IMR-90 (cell line): ENCODE results near the gene TAB2. TPM values are rescaled to one million over a fixed set of nuclear protein-coding genes. Genes with fewer than 3 reads are reported as not detected.

Source experiments
- ATAC-seq: fragments of 200-7000 bp; cut with Tn5 transposase; 2 replicates; pipeline ENCODE4 v1.9.1; 2020; ENCODE audit warnings: low read depth, mild to moderate bottlenecking, moderate library complexity
- BruUV-seq: library from RNA; stranded (reverse); fragments of 400-500 nt; replicated peaks from 2 replicates; lab custom pipeline; 2021; lab: Mats Ljungman, UMichigan
- CTCF ChIA-PET: fragments of 300-600 bp; formaldehyde crosslinking; extraction: SDS; loops from one replicate; lab custom pipeline; 2021; ENCODE audit warnings: antibody characterized with exemption; lab: Yijun Ruan, JAX
- POLR2A ChIA-PET: fragments of 300-600 bp; sonication (Branson Sonifier 250); formaldehyde crosslinking; loops from one replicate; lab custom pipeline; 2022; ENCODE audit warnings: antibody characterized with exemption; ENCODE audit not compliant: unreplicated experiment; lab: Charles Lee
- DNase-seq: peaks from one replicate; pipeline ENCODE4 v3.0.0; 2013
- H2AFZ ChIP-seq: replicated peaks from 2 replicates; pipeline ENCODE3; 2013; ENCODE audit warnings: low read length, mild to moderate bottlenecking; ENCODE audit not compliant: poor library complexity
- H2AK5ac ChIP-seq: 2 replicates; pipeline ENCODE4 v1.6.1; 2013; ENCODE audit warnings: low read depth, low read length, inconsistent platforms
- H2AK9ac ChIP-seq: replicated peaks from 2 replicates; pipeline ENCODE3; 2013; ENCODE audit warnings: mild to moderate bottlenecking, low read depth, low read length, moderate library complexity; ENCODE audit not compliant: poor library complexity
- H2BK120ac ChIP-seq: 2 replicates; pipeline ENCODE4 v1.6.1; 2013; ENCODE audit warnings: low read depth, low read length, inconsistent platforms
- H2BK15ac ChIP-seq: 3 replicates; pipeline ENCODE4 v1.6.1; 2013; ENCODE audit warnings: low read depth, low read length, inconsistent platforms
- H2BK20ac ChIP-seq: 2 replicates; pipeline ENCODE4 v1.6.1; 2013; ENCODE audit warnings: low read depth, mild to moderate bottlenecking, inconsistent platforms, low read length, moderate library complexity
- H2BK5ac ChIP-seq: 2 replicates; pipeline ENCODE4 v1.6.1; 2013; ENCODE audit warnings: mild to moderate bottlenecking, low read depth, low read length, inconsistent platforms; ENCODE audit not compliant: poor library complexity, severe bottlenecking
- H3K14ac ChIP-seq: replicated peaks from 2 replicates; pipeline ENCODE4 v1.6.1; 2013; ENCODE audit warnings: low read depth, low read length, inconsistent platforms
- H3K18ac ChIP-seq: 2 replicates; pipeline ENCODE4 v1.6.1; 2013; ENCODE audit warnings: low read depth, low read length, control low read depth
- H3K23ac ChIP-seq: 2 replicates; pipeline ENCODE4 v1.6.1; 2013; ENCODE audit warnings: low read depth, low read length, inconsistent platforms
- H3K27ac ChIP-seq: 2 replicates; pipeline ENCODE4 v1.5.1; 2013; ENCODE audit warnings: mild to moderate bottlenecking, control low read depth, low read length; ENCODE audit not compliant: insufficient read depth
- H3K27me3 ChIP-seq: 2 replicates; pipeline ENCODE4 v1.6.1; 2013; ENCODE audit warnings: low read length; ENCODE audit not compliant: control insufficient read depth, insufficient read depth
- H3K36me3 ChIP-seq: 2 replicates; pipeline ENCODE4 v1.6.1; 2013; ENCODE audit warnings: low read length, mixed read lengths; ENCODE audit not compliant: control insufficient read depth, insufficient read depth
- H3K4ac ChIP-seq: 2 replicates; pipeline ENCODE4 v1.6.1; 2013; ENCODE audit warnings: low read depth, low read length, inconsistent platforms
- H3K4me1 ChIP-seq: 2 replicates; pipeline ENCODE4 v1.6.1; 2013; ENCODE audit warnings: low read length, mixed read lengths; ENCODE audit not compliant: control insufficient read depth, insufficient read depth
- H3K4me2 ChIP-seq: 2 replicates; pipeline ENCODE4 v1.6.1; 2013; ENCODE audit warnings: low read depth, mild to moderate bottlenecking, control low read depth, low read length, moderate library complexity
- H3K4me3 ChIP-seq: 2 replicates; pipeline ENCODE4 v1.5.1; 2013; ENCODE audit warnings: low read depth, mild to moderate bottlenecking, control low read depth, low read length, moderate library complexity; ENCODE audit not compliant: insufficient read depth
- H3K56ac ChIP-seq: 2 replicates; pipeline ENCODE4 v1.6.1; 2013; ENCODE audit warnings: low read length, inconsistent platforms; ENCODE audit not compliant: insufficient read depth; ENCODE audit errors: extremely low read depth
- H3K79me1 ChIP-seq, 2 experiments: 2 replicates each; pipeline ENCODE4 v1.6.1; 2013; ENCODE audit warnings: low read length in 2 of 2, inconsistent platforms in 1 of 2, low read depth in 1 of 2
- H3K9ac ChIP-seq: 2 replicates; pipeline ENCODE4 v1.6.1; 2013; ENCODE audit warnings: low read depth, low read length, control low read depth
- H3K9me1 ChIP-seq: 2 replicates; pipeline ENCODE4 v1.6.1; 2013; ENCODE audit warnings: low read length, inconsistent platforms; ENCODE audit not compliant: insufficient read depth
- H3K9me3 ChIP-seq: 2 replicates; pipeline ENCODE4 v1.6.1; 2013; ENCODE audit warnings: low read length; ENCODE audit not compliant: control insufficient read depth, insufficient read depth
- H4K20me1 ChIP-seq: 2 replicates; pipeline ENCODE4 v1.6.1; 2013; ENCODE audit warnings: low read length, inconsistent platforms; ENCODE audit not compliant: insufficient read depth
- H4K5ac ChIP-seq: 2 replicates; pipeline ENCODE4 v1.6.1; 2013; ENCODE audit warnings: mild to moderate bottlenecking, low read depth, low read length, control low read depth
- H4K8ac ChIP-seq, 2 experiments: 2 replicates each; pipeline ENCODE4 v1.6.1; 2013; ENCODE audit warnings: low read depth in 2 of 2, low read length in 2 of 2, control low read depth in 1 of 2, inconsistent platforms in 1 of 2
- H4K91ac ChIP-seq: 2 replicates; pipeline ENCODE4 v1.6.1; 2013; ENCODE audit warnings: low read depth, low read length, inconsistent platforms; ENCODE audit not compliant: insufficient read depth
- CHD1 ChIP-seq: IDR thresholded peaks from 2 replicates; pipeline ENCODE4 v1.6.1; 2012; ENCODE audit warnings: low read depth, low read length, improper control_type of control experiment
- FOS ChIP-seq: fragments of 150-350 bp; IDR thresholded peaks from 2 replicates; pipeline ENCODE4 v1.6.1; 2016; ENCODE audit warnings: low read depth, low read length
- NFE2L2 ChIP-seq: fragments of 150-350 bp; IDR thresholded peaks from 2 replicates; pipeline ENCODE4 v1.6.1; 2016; ENCODE audit warnings: low read depth, mild to moderate bottlenecking, low read length
- RCOR1 ChIP-seq: IDR thresholded peaks from 2 replicates; pipeline ENCODE4 v1.6.1; 2012; ENCODE audit warnings: mild to moderate bottlenecking, low read length, improper control_type of control experiment; ENCODE audit not compliant: insufficient replicate concordance
- RFX5 ChIP-seq: IDR thresholded peaks from 2 replicates; pipeline ENCODE4 v1.8.0; 2012; ENCODE audit warnings: low read depth, mild to moderate bottlenecking, low read length, moderate library complexity
- WGBS, 2 experiments: methylation state at CpG; one replicate each; pipeline versions ENCODE4 v1.1.5 to v1.1.7; 2013; ENCODE audit warnings: missing lambda C conversion rate in 2 of 2; ENCODE audit not compliant: insufficient read length in 1 of 2; ENCODE audit errors: extremely low coverage in 2 of 2; 5-methylcytosine and 5-hydroxymethylcytosine counted together
- dilution Hi-C: fragments of 300-500 bp; cut with HindIII; formaldehyde crosslinking; loops from one replicate; pipeline ENCODE4 v1.14.3; 2018; ENCODE audit warnings: low sequenced_read_pairs; ENCODE audit not compliant: unreplicated experiment
- in situ Hi-C: fragments of 300-500 bp; cut with MboI; formaldehyde crosslinking; loops from 3 replicates; pipeline ENCODE4 v1.14.3; 2019; ENCODE audit warnings: low sequenced_read_pairs, inconsistent platforms, mixed read lengths
- intact Hi-C: fragments of 100-400 bp; cut with micrococcal nuclease; formaldehyde crosslinking; loops from 2 replicates; pipeline ENCODE4 v1.10.0; 2022
- polyA plus RNA-seq, 3 experiments: library from polyadenylated mRNA; depleted of rRNA; stranded (reverse); fragments of >200 nt; gene quantifications; 2 replicates each; pipeline ENCODE4 v1.2.3, GENCODE V29; 2012; ENCODE audit warnings: low replicate concordance in 1 of 3
- total RNA-seq: library from RNA; depleted of rRNA; stranded (reverse); fragments of >200 nt; gene quantifications from 2 replicates; pipeline ENCODE4 v1.2.3, GENCODE V29; 2012

The TAB2 gene
- total and polyA plus RNA-seq, 2 of the 4 experiments (the other 2 are of a cell fraction), result 20.8 to 25.3 TPM

DNA sequence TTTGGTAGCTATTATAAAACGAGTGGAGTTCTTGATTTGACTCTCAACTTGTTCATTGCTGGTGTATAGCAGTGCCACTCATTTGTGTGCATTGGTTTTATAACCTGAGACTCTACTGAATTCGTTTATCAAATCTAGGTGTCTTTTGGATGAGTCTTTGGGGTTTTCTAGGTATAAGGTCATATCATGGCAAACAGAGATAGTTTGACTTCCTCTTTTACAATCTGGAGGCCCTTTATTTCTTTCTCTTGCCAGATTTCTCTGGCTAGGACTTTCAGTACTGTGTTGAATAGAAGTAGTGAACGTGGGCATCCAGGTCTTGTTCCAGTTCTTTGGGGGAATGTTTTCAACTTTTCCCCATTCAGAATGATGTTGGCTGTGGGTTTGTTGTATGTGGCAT, 121.3 kb downstream of the TAB2 start:
- no peak for ATAC-seq
- Histone ChIP-seq H3K56ac (no peak overlapping the region), H2BK20ac (no peak overlapping the region), H3K14ac (no peak overlapping the region), H3K4me3 (no peak overlapping the region), H2BK120ac (no peak overlapping the region), H4K20me1 (no peaks in the 10 kb centered on the region), H3K27me3 (peaks cover 2% of the 10 kb centered on the region), H3K9ac (no peak overlapping the region), H2AFZ (no peak overlapping the region), H3K79me1 (no peaks in the 10 kb centered on the region), H2AK9ac (no peak overlapping the region), H3K27ac (no peak overlapping the region), H4K91ac (no peak overlapping the region), H2BK15ac (no peak overlapping the region), H2BK5ac (no peak overlapping the region), H3K4me1 (peaks cover 7% of the 10 kb centered on the region; the same call in 1 of the 2 replicates), H4K5ac (no peak overlapping the region), H3K23ac (no peak overlapping the region), H3K4ac (no peak overlapping the region), H3K9me3 (no peaks in the 10 kb centered on the region), H3K36me3 (no peaks in the 10 kb centered on the region), H3K18ac (no peak overlapping the region), H4K8ac (no peak overlapping the region), H3K4me2 (no peak overlapping the region), H2AK5ac (no peak overlapping the region), H3K9me1 (no peaks in the 10 kb centered on the region)
- intact Hi-C loops (loop anchor here (10.0 kb wide), 1 partner anchor 864 kb away; no protein-coding TSS in a partner anchor), in situ Hi-C loops (no loop called here), dilution Hi-C loops (no loop called here)
- no peak for TF ChIP-seq RFX5
- TF ChIP-seq CHD1, result no peak
- no peak for TF ChIP-seq FOS
- no peak for TF ChIP-seq NFE2L2
- TF ChIP-seq RCOR1, result no peak
- ChIA-PET POLR2A (no interaction called here), CTCF (no interaction called here)
- no TSS peak for BruUV-seq
- 80% methylated on average over 1 of the region's 3 CpGs; no CpG with 5 or more reads in 1 of the 2 experiments for WGBS, 2 experiments
- no peak for DNase-seq
